ENCODE measurements around the gene CCDC90B.

Gene CCDC90B

DNA sequence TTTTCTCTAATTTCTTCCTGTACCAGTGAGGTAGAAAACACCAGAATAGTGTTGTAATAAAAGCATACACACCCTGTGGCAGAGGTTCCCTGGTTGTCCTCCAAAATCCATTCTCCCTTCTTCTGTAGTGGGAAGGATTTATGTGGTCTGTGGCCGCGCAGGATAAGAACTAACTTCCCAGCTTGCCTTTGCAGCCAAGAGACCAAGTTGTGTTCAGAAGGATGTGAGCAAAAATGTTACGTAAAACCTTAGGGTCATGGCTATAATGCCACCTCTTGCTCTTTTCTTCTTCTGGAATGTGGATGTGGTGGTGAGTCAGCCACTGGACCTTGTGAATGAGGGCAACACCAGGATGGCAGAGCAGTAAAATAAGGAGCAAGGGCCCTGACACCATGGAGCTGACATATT lies 28.4 kb downstream of the CCDC90B start:
- H3K36me3 ChIP-seq (ENCODE audit: insufficient read depth) = no peaks in the 10 kb centered on the region
- no peaks in the 10 kb centered on the region for H3K27me3 ChIP-seq (ENCODE audit: insufficient read depth, low read depth)
- H3K4me1 ChIP-seq (ENCODE audit: low read depth, poor library complexity, severe bottlenecking) = no peaks in the 10 kb centered on the region
- no peaks in the 10 kb centered on the region for H4K20me1 ChIP-seq (ENCODE audit: insufficient read depth)
- no peaks in the 10 kb centered on the region for H3K79me2 ChIP-seq (ENCODE audit: insufficient read depth, low read depth)
- no peak overlapping the region for H3K9ac ChIP-seq
- no peak overlapping the region for H3K27ac ChIP-seq
- H3K4me3 ChIP-seq (IDR thresholded peaks at IDR 0.05; ENCODE audit: insufficient read depth, low read depth, low read length) = no peak overlapping the region
- H2AFZ ChIP-seq (ENCODE audit: low read depth) = no peak overlapping the region
- no peak for TF ChIP-seq CTCF (conservative IDR thresholded peaks at IDR 0.05; ENCODE audit: low read depth, low read length)
- H3K4me2 ChIP-seq = no peak overlapping the region

- Histone ChIP-seq H3K27ac (no peak overlapping the region), H3K9ac (no peak overlapping the region), H3K4me3 (IDR thresholded peaks at IDR 0.05; ENCODE audit: insufficient read depth, low read depth, low read length) (no peak overlapping the region), H4K20me1 (ENCODE audit: insufficient read depth) (no peaks in the 10 kb centered on the region), H3K36me3 (ENCODE audit: insufficient read depth) (no peaks in the 10 kb centered on the region), H3K4me1 (ENCODE audit: low read depth, poor library complexity, severe bottlenecking) (no peaks in the 10 kb centered on the region), H3K27me3 (ENCODE audit: insufficient read depth, low read depth) (no peaks in the 10 kb centered on the region), H2AFZ (ENCODE audit: low read depth) (no peak overlapping the region), H3K79me2 (ENCODE audit: insufficient read depth, low read depth) (no peaks in the 10 kb centered on the region), H3K4me2 (no peak overlapping the region)
- TF ChIP-seq CTCF (conservative IDR thresholded peaks at IDR 0.05; ENCODE audit: low read depth, low read length) = no peak
Observed at GRCh38 chr11:83256602-83257340, 29.4 kb downstream of the CCDC90B start.

GRCh38 chr11:83255366-83255765 lies 30.8 kb downstream of the CCDC90B start:
- no peak overlapping the region for H3K27ac ChIP-seq
- no peaks in the 10 kb centered on the region for H3K4me1 ChIP-seq (ENCODE audit: low read depth, poor library complexity, severe bottlenecking)
- no peak for TF ChIP-seq CTCF (conservative IDR thresholded peaks at IDR 0.05; ENCODE audit: low read depth, low read length)
- H3K4me2 ChIP-seq = no peak overlapping the region
- H3K4me3 ChIP-seq (IDR thresholded peaks at IDR 0.05; ENCODE audit: insufficient read depth, low read depth, low read length) = no peak overlapping the region
- no peaks in the 10 kb centered on the region for H3K27me3 ChIP-seq (ENCODE audit: insufficient read depth, low read depth)
- no peak overlapping the region for H2AFZ ChIP-seq (ENCODE audit: low read depth)
- no peaks in the 10 kb centered on the region for H3K79me2 ChIP-seq (ENCODE audit: insufficient read depth, low read depth)
- no peaks in the 10 kb centered on the region for H3K36me3 ChIP-seq (ENCODE audit: insufficient read depth)
- no peaks in the 10 kb centered on the region for H4K20me1 ChIP-seq (ENCODE audit: insufficient read depth)
- no peak overlapping the region for H3K9ac ChIP-seq

- Histone ChIP-seq H3K9ac (no peak overlapping the region), H3K79me2 (ENCODE audit: insufficient read depth, low read depth) (no peaks in the 10 kb centered on the region), H3K4me1 (ENCODE audit: low read depth, poor library complexity, severe bottlenecking) (no peaks in the 10 kb centered on the region), H3K27ac (no peak overlapping the region), H3K4me3 (IDR thresholded peaks at IDR 0.05; ENCODE audit: insufficient read depth, low read depth, low read length) (no peak overlapping the region), H3K4me2 (no peak overlapping the region), H2AFZ (ENCODE audit: low read depth) (no peak overlapping the region), H3K36me3 (ENCODE audit: insufficient read depth) (no peaks in the 10 kb centered on the region), H4K20me1 (ENCODE audit: insufficient read depth) (no peaks in the 10 kb centered on the region), H3K27me3 (ENCODE audit: insufficient read depth, low read depth) (no peaks in the 10 kb centered on the region)
- no peak for TF ChIP-seq CTCF (conservative IDR thresholded peaks at IDR 0.05; ENCODE audit: low read depth, low read length)
Observed at GRCh38 chr11:83252941-83253340, 33.2 kb downstream of the CCDC90B start.
